ENCODE results near the gene MBL2.

MBL2 gene

GRCh38 chr10:52811776-52812175 lies 39.2 kb upstream of the MBL2 start:
- ChIA-PET CTCF (interaction anchor here (1.6 kb wide), 1 partner anchor 9 kb away, joined by 3 read pairs; no protein-coding TSS in a partner anchor), POLR2A (no interaction called here)
- no peak overlapping the region for H3K27ac ChIP-seq (ENCODE audit: extremely low read depth, low read depth, low read length)
- H3K36me3 ChIP-seq (ENCODE audit: control insufficient read depth in 2 of 2, insufficient read depth in 1 of 2, low read length in 2 of 2) = no peaks in the 10 kb centered on the region
- TF ChIP-seq ZNF121 (tag by site-specific recombination; IDR thresholded peaks at IDR 0.05) (no peak), ZBTB26 (tag by site-specific recombination; optimal IDR thresholded peaks at IDR 0.05) (no peak), ZNF701 (tag by site-specific recombination; IDR thresholded peaks at IDR 0.05) (no peak), ZNF518A (tag by site-specific recombination; conservative IDR thresholded peaks at IDR 0.05; ENCODE audit: low read depth) (no peak), TSHZ1 (tag by site-specific recombination; IDR thresholded peaks at IDR 0.05; ENCODE audit: borderline replicate concordance) (no peak), ZNF24 (tag by site-specific recombination; IDR thresholded peaks at IDR 0.05) (no peak), ZIC2 (tag by site-specific recombination; IDR thresholded peaks at IDR 0.05) (no peak), ZNF571 (tag by site-specific recombination; IDR thresholded peaks at IDR 0.05) (no peak), ZNF202 (tag by site-specific recombination; IDR thresholded peaks at IDR 0.05; ENCODE audit: borderline replicate concordance) (no peak), MEIS1 (CRISPR knock-in tag; IDR thresholded peaks at IDR 0.05; ENCODE audit: borderline replicate concordance) (no peak), PRDM1 (tag by site-specific recombination; IDR thresholded peaks at IDR 0.05) (no peak), YY1 (tag by site-specific recombination; IDR thresholded peaks at IDR 0.05) (no peak), ZNF223 (tag by site-specific recombination; IDR thresholded peaks at IDR 0.05) (no peak)
- H3K4me1 ChIP-seq (ENCODE audit: control insufficient read depth, insufficient read depth, low read length) = no peaks in the 10 kb centered on the region
- H3K4me3 ChIP-seq (ENCODE audit: low read depth, low read length) = no peak overlapping the region
- H3K9me3 ChIP-seq (ENCODE audit: control insufficient read depth, insufficient read depth, low read depth, low read length) = no peaks in the 10 kb centered on the region

- ChIA-PET POLR2A (no interaction called here), CTCF (interaction anchor here (0.6 kb wide), 1 partner anchor 1365 kb away, joined by 3 read pairs; no protein-coding TSS in a partner anchor)
- H3K9me3 ChIP-seq (ENCODE audit: control insufficient read depth, insufficient read depth, low read depth, low read length) = no peaks in the 10 kb centered on the region
- H3K4me1 ChIP-seq (ENCODE audit: control insufficient read depth, insufficient read depth, low read length) = no peaks in the 10 kb centered on the region
- H3K27ac ChIP-seq (ENCODE audit: extremely low read depth, low read depth, low read length) = no peak overlapping the region
- no peaks in the 10 kb centered on the region for H3K36me3 ChIP-seq (ENCODE audit: control insufficient read depth in 2 of 2, insufficient read depth in 1 of 2, low read length in 2 of 2)
- no peak overlapping the region for H3K4me3 ChIP-seq (ENCODE audit: low read depth, low read length)
- TF ChIP-seq ZNF830 (tag by site-specific recombination; IDR thresholded peaks at IDR 0.05; ENCODE audit: low read depth) (no peak), ZNF560 (tag by site-specific recombination; IDR thresholded peaks at IDR 0.05; ENCODE audit: borderline replicate concordance) (no peak), PRDM10 (tag by site-specific recombination; IDR thresholded peaks at IDR 0.05) (no peak), ZNF140 (tag by site-specific recombination; IDR thresholded peaks at IDR 0.05) (no peak), ZNF148 (tag by site-specific recombination; IDR thresholded peaks at IDR 0.05; ENCODE audit: borderline replicate concordance) (no peak), ZNF473 (tag by site-specific recombination; IDR thresholded peaks at IDR 0.05) (no peak), ZNF311 (tag by site-specific recombination; IDR thresholded peaks at IDR 0.05; ENCODE audit: borderline replicate concordance) (no peak)
Observed at GRCh38 chr10:52810761-52811160, 38.2 kb upstream of the MBL2 start.

All from HEK293 (cell line).